ENCODE measurements around the gene ARHGAP26. TPM values are rescaled to one million over a fixed set of nuclear protein-coding genes. Genes with fewer than 3 reads are reported as not detected.
A peak's percentile ranks its signal among the peaks of the same experiment; 100 is the strongest.

ARHGAP26 gene
- total and polyA plus RNA-seq, 2 experiments from 2014 or later = 9.5 to 16.8 TPM

DNA sequence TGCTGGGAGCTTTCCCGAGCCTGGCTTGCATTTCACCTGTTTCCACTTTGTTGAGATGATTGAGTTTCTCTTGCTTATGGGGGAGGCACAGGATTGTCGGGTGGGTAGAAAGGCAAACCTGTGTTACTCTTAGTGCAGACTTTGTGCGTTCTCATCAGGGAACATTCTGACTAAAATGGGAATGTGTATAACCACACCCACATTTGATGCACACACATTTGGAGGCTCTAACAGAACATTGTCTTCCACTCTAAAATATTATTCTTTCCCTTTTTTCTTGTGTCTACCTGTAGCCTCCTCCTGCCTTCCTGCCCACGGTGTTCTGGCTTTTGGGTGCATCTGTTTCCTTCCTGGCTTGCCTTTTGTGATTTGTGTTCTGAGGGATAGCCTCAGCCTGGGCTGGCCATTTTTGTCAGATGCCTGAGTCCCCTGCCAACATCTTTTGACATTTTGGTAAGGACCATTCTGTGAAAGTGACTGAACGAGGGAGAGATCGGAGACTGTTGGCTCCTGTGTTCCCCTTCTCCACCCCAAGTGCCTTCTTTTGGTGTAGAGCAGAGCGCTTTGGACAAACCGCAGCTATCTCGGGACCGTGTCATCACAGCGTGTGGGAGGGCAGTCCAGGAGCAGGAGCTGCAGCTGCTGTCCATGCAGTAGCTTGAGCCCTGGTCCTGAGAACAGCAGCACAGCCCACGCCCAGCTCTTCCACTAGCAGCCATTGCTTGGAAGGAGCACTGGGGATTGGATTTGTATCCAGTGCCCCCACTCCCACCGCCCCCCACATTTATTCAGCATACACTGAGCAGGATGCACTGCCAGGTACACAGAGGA is 101.4 kb downstream of the ARHGAP26 start:
- Histone ChIP-seq H3K27me3 (ENCODE audit: insufficient read depth) (no peaks in the 10 kb centered on the region), H3F3A (replicated peaks; ENCODE audit: low read depth) (no peaks in the 10 kb centered on the region), H3K79me2 (replicated peaks; ENCODE audit: insufficient read depth) (peaks cover 13% of the 10 kb centered on the region), H3K4me3 (no peak overlapping the region), H3K27ac (ENCODE audit: low read depth) (no peak overlapping the region), H4K20me1 (replicated peaks; ENCODE audit: insufficient read depth) (no peaks in the 10 kb centered on the region), H2AFZ (no peak overlapping the region), H3K4me2 (no peak overlapping the region), H3K36me3 (ENCODE audit: insufficient read depth) (no peaks in the 10 kb centered on the region), H3K9me2 (ENCODE audit: insufficient read depth) (no peaks in the 10 kb centered on the region), H3K4me1 (ENCODE audit: insufficient read depth) (peaks cover 39% of the 10 kb centered on the region)
- H3K36me3 Mint-ChIP-seq (ENCODE audit: low read depth) = no peaks in the 10 kb centered on the region
- no peak overlapping the region for H3K4me3 Mint-ChIP-seq
- ATAC-seq = peak; percentile 25
- H3K27me3 Mint-ChIP-seq (ENCODE audit: insufficient read depth, low read depth, poor library complexity) = peaks cover 5% of the 10 kb centered on the region
- no peaks in the 10 kb centered on the region for H3K9me3 Mint-ChIP-seq
- no peak for DNase-seq (ENCODE audit: low spot score)
- H3K4me1 Mint-ChIP-seq = peaks cover 42% of the 10 kb centered on the region
- no peak overlapping the region for H3K27ac Mint-ChIP-seq
- TF ChIP-seq ZNF462 (CRISPR knock-in tag; IDR thresholded peaks at IDR 0.05) (no peak), STAT1 (IDR thresholded peaks at IDR 0.05; ENCODE audit: unreplicated experiment) (no peak), JUNB (IDR thresholded peaks at IDR 0.05; ENCODE audit: unreplicated experiment) (no peak), ZNF114 (CRISPR knock-in tag; IDR thresholded peaks at IDR 0.05) (no peak), NANOG (IDR thresholded peaks at IDR 0.05; ENCODE audit: borderline replicate concordance) (no peak), EZH2phosphoT487 (IDR thresholded peaks at IDR 0.05; ENCODE audit: unreplicated experiment) (no peak), ETS1 (IDR thresholded peaks at IDR 0.05) (no peak), POLR2AphosphoS5 (IDR thresholded peaks at IDR 0.05; ENCODE audit: low read depth) (no peak), CREB1 (CRISPR knock-in tag; IDR thresholded peaks at IDR 0.05; ENCODE audit: low read depth) (no peak), ZNF331 (CRISPR knock-in tag; IDR thresholded peaks at IDR 0.05; ENCODE audit: low read depth) (no peak), REST (IDR thresholded peaks at IDR 0.05; ENCODE audit: unreplicated experiment) (no peak), EZH2 (IDR thresholded peaks at IDR 0.05; ENCODE audit: low read depth, unreplicated experiment) (no peak)
- TF ChIP-seq, protein P1, sequence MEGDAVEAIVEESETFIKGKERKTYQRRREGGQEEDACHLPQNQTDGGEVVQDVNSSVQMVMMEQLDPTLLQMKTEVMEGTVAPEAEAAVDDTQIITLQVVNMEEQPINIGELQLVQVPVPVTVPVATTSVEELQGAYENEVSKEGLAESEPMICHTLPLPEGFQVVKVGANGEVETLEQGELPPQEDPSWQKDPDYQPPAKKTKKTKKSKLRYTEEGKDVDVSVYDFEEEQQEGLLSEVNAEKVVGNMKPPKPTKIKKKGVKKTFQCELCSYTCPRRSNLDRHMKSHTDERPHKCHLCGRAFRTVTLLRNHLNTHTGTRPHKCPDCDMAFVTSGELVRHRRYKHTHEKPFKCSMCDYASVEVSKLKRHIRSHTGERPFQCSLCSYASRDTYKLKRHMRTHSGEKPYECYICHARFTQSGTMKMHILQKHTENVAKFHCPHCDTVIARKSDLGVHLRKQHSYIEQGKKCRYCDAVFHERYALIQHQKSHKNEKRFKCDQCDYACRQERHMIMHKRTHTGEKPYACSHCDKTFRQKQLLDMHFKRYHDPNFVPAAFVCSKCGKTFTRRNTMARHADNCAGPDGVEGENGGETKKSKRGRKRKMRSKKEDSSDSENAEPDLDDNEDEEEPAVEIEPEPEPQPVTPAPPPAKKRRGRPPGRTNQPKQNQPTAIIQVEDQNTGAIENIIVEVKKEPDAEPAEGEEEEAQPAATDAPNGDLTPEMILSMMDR (conservative IDR thresholded peaks at IDR 0.05; ENCODE audit: low read depth in 2 of 2) = no peak

Measured in GM23338 (cell line).